HL-60/S4 treated with retinoic acid at 250 ng/mL for 4 days and 3 days (cell line): ENCODE measurements around the gene SLC2A3.
"Not testable (repeated sequence)": the region's sequence is repeated elsewhere in the genome, so short reads cannot be mapped to it uniquely, and the experiment has no call there.

Experiments used
- in situ Hi-C: fragments of 300-500 bp; cut with MboI; formaldehyde crosslinking; loops from 2 replicates; pipeline ENCODE4 v1.7.0; 2022; ENCODE audit warnings: low sequenced_read_pairs

Gene SLC2A3

DNA sequence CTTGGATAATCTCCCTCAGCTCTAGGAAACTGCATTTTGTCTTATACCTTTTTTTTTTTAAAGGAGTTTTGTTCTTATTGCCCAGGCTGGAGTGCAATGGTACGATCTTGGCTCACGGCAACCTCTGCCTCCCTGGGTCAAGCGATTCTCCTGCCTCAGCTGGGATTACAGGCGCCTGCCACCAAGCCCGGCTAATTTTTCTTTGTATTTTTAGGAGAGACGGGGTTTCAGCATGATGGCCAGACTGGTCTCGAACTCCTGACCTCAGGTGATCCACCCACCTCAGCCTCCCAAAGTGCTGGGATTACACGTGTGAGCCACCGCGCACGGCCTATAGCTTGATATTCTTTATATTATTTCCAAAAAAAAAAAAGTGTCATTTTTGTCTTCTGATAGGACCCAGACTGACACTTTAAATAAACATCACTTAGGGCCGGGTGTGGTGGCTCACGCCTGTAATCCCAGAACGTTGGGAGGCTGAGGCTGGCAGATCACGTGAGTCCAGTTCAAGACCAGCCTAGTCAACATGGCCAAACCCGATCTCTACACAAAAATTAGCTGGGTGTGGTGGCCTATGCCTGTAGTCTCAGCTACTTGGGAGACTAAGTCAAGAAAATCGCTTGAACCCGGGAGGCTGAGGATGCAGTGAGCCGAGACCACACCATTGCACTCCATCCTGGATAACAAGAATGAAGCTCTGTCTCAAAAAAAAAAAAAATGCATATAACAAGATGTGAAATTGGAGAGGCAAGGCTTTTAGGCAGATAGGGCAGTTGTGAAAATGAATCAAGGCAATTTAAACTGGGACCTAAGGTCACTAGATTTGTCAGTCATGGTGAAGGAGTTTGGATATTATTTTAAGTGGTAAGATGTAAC lies 18.4 kb downstream of the SLC2A3 start:
- in situ Hi-C loops: no loop called here

DNA sequence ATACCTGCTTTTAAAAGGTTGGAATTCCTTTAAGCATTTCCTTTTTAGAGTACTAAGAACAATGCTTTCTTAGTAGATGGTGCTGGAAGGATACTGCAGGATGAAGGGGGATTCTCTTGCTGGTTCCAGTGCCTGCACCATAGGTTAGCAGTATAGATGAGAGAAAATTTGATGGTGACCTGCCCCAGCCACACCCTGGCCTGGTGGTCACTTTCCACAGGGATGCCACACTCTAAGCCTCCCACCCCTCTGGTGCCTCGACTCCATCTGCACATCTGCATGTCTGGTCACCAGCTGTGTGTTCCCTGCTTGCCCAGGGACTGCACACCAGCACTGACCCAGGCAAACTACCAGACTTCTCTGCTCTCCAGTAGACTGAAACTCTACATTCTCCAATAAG lies 19.1 kb downstream of the SLC2A3 start:
- in situ Hi-C loops: no loop called here

DNA sequence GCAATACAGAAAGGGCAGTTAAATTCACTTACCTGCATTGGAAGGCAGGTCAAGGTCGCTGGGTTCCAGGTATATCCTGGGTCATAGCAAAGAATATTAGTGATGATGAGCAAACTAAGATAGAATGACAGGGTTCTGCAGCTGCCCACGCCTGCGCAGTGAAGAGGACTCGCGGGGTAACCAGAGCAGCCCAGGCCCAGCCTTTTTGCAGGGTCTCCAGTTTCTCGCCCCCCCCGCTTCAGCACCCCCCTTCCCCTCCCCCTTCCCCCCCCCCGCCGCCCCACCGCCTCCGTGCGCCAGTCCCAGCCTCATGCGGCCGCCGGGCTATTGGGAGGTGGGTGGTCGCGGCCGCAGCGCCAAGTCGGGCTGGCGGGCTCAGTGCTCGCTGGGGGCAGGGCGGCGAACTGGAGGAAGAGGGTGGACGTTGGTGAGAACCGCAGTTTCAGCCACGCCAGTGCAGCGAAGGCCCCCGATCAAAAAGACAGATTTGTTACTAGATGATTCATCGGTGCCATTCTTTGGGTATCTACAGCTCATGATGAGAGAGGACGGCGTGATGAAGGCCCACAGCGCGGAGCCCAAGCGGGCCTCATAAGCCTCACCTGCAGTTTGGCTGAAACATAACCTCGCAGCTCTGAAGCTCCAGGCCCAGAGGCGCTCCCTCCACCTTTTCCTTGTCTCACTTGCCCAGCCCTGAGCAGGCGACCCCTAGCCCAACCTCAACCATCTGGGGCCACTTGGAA lies 20.2 kb downstream of the SLC2A3 start:
- in situ Hi-C loops: no loop called here

DNA sequence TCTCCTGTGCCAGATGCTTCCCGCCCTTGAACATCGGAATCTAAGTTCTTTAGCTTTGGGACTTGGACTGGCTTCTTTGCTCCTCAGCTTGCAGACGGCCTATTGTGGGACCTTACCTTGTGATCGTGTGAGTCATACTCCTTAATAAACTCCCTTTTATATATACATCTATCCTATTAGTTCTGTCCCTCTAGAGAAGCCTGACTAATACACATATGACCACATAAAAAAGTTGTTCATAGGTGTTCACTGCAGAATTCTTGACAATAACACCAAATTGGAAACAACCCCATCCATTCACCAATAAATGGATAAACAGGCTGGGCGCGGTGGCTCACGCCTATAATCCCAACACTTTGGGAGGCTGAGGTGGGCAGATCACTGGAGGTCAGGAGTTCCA lies 25.9 kb downstream of the SLC2A3 start:
- in situ Hi-C loops: not testable (repeated sequence)

DNA sequence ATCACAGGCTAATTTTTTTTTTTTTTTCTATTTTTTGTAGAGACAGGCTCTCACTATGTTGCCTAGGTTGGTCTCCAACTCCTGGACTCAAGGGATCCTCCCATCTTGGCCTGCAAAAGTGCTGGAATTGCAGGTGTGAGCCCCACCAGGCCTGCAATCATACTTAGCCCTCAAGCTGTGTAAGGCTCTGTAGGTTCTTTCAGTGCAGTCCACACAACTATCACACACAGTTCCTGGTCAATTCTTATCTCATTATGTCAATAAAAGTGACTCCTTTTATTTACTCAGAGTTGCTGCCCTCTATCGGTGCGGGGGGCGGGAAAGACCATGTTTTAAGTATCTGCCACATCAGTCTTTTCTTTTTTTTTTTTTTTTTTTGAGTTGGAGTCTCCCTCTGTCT lies 29.0 kb downstream of the SLC2A3 start:
- in situ Hi-C loops: no loop called here

DNA sequence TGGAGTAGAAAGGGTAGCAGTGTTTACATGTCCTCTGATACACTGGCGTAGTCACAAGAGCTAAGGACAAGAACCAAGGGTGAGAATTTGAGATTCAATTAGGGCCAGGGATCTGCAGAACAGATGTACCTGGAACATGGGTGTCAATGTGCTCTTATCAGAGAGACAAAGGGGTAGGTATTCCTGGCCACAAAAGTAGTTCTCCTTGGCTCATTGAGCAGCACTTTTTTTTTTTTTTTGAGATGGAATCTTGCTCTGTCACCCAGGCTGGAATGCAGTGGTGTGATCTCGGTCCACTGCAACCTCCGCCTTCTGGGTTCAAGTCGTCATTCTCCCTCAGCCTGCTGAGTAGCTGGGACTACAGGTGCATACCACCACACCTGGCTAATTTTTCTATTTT lies 29.7 kb downstream of the SLC2A3 start:
- in situ Hi-C loops: not testable (repeated sequence)

DNA sequence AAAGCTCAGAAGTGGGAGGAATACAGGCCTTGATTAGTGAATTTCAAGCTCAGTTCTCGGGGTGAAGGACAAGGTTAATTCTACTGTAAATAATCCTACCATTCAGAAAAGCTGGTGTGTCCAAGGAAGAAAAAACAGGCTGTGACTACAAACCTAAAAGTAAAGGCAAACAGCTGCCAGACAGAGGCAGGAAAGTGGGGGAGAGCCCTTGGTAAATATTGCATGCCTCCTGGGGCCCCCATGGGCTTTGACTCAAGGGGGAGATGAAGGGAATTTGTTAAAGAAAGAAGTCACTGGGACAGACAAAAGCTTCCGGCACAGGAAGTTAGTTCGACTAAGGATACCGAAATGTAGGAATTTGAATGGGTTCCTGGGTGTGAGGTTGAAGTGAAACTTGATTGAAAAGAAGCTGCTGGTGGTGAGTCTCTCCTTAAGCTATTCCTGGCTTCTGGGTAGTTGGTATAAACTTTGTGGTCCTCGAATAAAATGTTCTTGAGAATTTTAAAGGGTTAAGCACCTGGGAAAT lies 30.3 kb downstream of the SLC2A3 start:
- in situ Hi-C loops: not testable (repeated sequence)

DNA sequence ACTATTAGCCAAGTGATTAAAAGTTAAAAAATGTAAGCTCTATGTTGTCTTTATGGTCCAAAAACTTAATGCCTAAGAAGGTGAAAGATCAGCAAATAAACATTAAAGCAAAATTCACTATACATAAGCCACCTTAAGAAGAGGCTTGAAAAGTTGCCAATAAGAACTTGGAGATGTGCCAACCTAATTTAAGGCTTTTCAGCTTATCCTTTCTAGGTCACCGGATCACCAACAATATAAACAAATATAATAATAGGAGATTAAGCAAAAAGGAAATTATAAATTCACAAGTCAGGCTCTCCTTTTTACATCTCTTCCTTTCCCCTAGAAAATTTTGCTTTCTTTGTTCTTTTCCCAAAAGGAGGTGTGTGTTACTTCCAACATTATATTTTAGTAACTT lies 30.9 kb downstream of the SLC2A3 start:
- in situ Hi-C loops: no loop called here

DNA sequence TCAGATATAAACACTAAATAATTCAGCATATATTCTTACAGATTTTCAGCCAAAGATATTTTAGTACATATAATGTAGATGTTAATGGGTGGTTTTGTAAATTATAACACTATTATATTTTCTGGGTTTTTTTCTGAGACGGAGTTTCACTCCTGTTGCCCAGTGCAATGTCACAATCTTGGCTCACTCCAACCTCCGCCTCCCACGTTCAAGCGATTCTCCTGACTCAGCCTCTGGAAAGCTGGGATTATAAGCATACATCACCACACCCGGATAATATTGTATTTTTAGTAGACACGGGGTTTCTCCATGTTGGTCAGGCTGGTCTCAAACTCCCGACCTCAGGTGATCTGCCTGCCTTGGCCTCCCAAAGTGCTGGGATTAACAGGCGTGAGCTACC lies 33.6 kb downstream of the SLC2A3 start:
- in situ Hi-C loops: not testable (repeated sequence)

DNA sequence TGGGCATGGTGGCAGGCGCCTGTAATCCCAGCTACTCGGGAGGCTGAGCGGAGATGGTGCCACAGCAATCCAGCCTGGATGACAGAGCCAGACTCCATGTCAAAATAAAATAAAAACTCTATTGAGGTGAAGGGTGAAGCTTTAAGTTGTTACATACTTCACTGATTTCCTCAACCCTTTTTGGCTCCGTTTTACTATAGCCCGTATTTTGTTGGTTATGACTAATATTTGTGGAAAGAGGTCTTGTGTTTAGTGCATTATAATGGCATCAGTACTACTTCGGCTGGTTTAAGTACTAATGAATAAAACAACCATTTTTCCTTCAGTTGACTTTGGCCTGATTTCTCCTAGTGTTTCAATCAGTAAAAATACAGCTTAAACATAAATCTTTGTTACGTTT lies 36.2 kb downstream of the SLC2A3 start:
- in situ Hi-C loops: no loop called here

DNA sequence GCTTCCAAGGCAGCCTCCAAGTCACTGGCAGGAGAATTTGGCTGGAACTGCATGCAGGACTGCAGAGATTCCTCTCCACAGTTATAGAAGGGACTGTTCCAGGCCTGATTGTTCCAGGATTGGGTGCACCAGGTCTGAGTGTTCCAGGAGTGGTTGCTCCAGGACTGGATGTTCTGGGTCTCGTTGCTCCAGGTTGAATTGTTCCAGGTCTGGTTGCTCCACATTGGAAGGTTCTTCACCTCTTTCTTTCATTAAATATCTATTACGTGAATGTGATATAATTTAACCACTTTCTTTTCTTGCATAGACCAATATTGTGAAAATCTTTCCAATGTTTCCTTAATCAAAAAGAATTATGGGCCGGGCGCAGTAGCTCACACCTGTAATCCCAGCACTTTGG lies 39.3 kb downstream of the SLC2A3 start:
- in situ Hi-C loops: not testable (repeated sequence)

DNA sequence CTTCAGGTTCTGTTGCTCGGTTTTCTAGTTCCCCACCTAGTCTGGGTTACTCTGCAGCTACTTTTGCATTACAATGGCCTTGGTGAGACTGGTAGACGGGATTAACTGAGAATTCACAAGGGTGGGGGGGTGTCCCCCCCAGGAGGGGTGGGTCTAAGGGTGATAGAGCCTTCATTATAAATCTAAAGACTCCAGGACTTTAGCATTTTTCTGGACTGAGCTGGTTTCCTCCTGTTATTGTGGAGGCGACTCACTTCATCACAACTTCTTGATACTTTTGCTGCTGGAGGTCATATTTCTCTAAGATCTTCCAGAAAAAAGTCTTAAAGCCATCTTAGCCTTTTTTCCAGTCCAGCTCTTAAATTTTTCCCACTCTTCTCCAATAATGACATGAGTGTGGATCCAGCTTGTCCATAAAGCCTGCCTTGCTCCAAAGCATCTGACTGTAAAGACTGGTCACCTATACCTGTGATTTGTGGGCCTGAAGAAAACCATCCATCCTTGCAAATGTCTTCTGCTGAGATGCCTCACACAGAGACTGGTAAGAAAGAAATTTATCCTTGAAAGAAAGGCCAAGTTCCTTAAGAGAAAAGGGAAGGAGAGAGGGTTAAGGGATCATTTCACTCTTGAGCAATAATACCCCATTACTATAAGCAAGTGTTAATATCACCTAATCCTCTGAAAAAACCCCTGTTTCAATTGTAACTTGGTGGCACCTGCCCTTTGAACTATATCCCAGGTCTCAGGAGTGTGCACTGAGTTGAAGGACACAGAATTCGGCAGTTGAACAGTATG lies 43.6 kb downstream of the SLC2A3 start:
- in situ Hi-C loops: no loop called here

DNA sequence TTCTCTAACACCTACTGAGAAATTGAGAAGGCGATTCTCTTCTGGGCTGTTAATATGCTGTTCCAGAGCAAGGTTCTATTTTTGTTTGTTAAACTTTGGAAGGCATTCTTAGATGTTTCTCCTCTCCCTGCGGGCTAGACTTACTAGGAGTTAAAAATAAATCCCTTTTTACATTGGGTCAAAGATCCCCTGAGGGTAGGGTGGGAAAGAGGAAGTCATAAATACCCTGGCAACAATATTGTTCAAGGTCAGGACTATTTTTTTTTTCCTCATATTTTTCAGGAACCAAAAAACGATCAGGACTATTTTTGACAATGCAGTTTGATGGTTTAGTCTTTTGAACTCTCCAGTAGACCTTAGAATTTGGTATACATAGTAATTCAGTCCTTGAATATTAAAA lies 51.3 kb downstream of the SLC2A3 start:
- in situ Hi-C loops: no loop called here

DNA sequence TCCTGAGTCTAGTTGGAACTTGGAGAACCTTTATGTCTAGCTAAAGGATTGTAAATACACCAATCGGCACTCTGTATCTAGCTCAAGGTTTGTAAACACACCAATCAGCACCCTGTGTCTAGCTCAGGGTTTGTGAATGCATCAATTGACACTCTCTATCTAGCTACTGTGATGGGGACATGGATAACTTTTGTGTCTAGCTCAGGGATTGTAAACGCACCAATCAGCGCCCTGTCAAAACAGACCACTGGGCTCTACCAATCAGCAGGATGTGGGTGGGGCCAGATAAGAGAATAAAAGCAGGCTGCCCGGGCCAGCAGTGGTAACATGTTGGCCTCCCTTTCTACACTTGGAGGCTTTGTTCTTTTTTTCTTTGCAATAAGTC lies 54.3 kb downstream of the SLC2A3 start:
- in situ Hi-C loops: not testable (repeated sequence)

DNA sequence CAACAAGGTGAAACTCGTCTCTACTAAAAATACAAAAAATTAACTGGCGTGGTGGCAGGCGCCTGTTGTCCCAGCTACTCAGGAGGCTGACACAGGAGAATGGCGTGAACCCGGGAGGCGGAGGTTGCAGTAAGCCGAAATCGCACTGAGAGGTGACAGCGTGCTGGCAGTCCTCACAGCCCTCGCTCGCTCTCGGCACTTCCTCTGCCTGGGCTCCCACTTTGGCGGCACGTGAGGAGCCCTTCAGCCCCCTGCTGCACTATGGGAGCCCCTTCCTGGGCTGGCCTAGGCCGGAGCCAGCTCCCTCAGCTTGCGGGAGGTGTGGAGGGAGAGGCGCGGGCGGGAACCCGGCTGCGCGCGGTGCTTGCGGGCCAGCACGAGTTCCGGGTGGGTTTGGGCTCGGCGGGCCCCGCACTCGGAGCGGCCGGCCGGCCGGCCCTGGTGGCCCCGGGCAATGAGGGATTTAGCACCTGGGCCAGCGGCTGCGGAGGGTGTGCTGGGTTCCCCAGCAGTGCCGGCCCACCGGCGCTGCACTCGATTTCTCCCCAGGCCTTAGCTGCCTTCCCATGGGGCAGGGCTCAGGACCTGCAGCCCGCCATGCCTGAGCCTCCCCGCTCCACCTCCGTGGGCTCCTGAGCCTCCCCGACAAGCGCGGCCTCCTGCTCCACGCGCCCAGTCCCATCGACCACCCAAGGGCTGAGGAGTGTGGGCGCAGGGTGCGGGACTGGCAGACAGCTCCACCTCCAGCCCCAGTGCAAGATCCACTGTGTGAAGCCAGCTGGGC lies 54.8 kb downstream of the SLC2A3 start:
- in situ Hi-C loops: not testable (repeated sequence)

DNA sequence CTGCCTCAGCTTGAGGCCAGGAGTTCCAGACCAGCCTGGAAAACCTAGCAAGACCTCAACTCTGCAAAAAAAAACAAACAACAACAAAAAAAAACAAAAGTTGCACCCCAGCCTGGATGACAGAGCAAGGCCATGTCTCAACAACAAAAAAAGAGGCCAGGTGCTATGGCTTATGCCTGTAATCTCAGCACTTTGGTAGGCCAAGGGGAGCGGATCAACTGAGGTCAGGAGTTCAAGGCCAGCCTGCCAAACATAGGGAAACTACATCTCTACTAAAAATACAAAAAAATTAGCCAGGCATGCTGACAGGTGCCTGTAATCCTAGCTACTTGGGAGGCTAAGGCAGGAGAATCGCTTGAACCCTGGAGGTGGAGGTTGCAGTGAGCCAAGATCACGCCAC lies 56.7 kb downstream of the SLC2A3 start:
- in situ Hi-C loops: no loop called here

DNA sequence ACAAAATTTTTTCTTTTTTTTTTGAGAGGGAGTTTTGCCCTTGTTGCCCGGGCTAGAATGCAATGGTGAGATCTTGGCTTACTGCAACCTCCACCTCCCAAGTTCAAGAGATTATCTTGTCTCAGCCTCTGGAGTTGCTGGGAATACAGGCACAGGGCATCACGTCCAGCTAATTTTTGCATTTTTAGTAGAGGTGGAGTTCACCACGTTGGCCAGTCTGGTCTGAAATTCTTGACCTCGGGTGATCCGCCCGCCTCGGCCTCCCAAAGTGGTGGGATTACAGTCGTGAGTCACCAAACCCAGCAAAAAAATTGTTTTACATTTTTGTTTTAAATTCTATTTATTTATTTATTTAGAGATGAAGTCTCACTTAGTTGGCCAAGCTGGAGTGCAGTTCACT lies 58.6 kb downstream of the SLC2A3 start:
- in situ Hi-C loops: no loop called here

DNA sequence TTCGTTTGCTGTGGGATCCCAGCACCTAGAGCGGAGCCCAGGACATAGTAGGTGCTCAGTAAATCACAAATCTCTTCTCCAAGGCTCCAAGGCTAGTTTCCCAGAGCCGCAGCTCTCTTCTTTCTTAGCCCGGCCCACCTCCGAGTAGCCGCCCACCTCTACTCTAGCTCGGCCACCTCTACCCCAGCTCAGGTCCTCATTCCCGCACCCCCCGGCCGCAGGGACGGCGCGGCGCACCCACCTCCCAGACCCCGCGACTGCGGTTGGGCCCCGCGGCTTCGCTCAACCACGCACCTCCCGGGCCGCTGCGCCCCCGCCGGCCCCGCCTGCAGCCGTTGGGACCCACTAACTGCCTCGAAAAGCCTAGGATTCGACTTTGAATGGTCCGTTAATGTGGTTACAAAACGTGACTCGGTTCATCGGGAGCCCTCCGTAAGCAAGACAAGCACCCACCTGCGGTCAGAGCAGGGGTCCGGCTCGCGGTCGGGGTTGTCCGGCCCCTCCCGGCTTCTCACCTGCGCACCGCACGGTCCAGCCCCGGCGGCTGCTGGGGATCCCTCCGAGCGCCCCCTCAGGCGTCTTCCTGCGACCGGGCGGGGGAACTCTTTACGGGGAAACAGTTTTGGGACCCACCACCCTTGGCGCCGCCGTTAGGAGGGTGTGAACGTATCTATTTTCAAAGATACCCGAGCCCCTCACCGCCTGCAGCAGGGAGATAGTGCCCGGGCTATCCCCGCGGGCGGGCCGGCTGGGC lies 63.2 kb downstream of the SLC2A3 start, which contains the start of gene SLC2A14:
Gene SLC2A14 (minus strand): TSS at position 350 of the 754 bp plus-strand sequence. CDS start 3,035 bp downstream, outside the sequence.
- in situ Hi-C loops: no loop called here

DNA sequence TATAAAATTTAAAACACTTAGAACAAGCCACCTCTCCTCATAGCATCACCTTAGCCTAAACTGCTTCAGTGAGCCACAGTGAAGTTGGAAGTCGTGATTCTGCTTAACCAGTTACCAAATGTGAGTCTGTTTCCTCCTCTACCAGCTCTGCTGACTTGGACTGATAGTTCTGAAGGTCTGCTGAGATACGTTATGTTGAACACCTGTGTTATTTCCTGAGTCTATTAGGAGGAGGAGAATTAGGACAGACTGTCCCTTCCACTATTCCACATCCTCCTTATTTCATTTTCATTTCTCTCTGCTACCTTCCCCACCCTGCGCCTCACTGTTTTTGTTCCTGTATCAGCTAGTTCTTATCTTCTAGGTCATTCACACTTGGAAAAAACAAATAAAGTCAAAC lies 65.7 kb downstream of the SLC2A3 start:
- in situ Hi-C loops: no loop called here
